Endothelial cell of umbilical vein (primary cell): ENCODE results near the gene ADGRG2. TPM values are rescaled to one million over a fixed set of nuclear protein-coding genes. Genes with fewer than 3 reads are reported as not detected.

Experiments
- BruUV-seq: library from RNA; stranded (reverse); fragments of 400-500 nt; replicated peaks from 2 replicates; lab custom pipeline; 2021; lab: Mats Ljungman, UMichigan
- CTCF ChIA-PET: fragments of 300-600, 350-600 bp; sonication (Branson Sonifier 250); formaldehyde crosslinking; loops from one replicate; lab custom pipeline; 2021; ENCODE audit warnings: antibody characterized with exemption, inconsistent platforms; lab: Charles Lee
- POLR2A ChIA-PET: fragments of 300-600, 350-600 bp; sonication (Branson Sonifier 250); formaldehyde crosslinking; loops from one replicate; lab custom pipeline; 2021; ENCODE audit warnings: antibody characterized with exemption, inconsistent platforms; lab: Charles Lee
- DNase-seq: peaks from one replicate; pipeline ENCODE4 v3.0.0-alpha.2; 2011; ENCODE audit warnings: low read depth, low spot score
- FAIRE-seq: peaks from 2 replicates; lab custom pipeline; 2011; peaks lifted over from hg19 to GRCh38; lab: Jason Lieb, UNC
- H2AFZ ChIP-seq: 2 replicates; pipeline ENCODE4 v1.6.0; 2012; ENCODE audit warnings: low read depth, low read length, control low read depth, inconsistent platforms
- H3K27ac ChIP-seq: 2 replicates; pipeline ENCODE4 v1.5.1; 2011; ENCODE audit warnings: low read depth, mild to moderate bottlenecking, control low read depth, low read length, moderate library complexity; ENCODE audit not compliant: insufficient read depth
- H3K27me3 ChIP-seq, 2 experiments: 2 replicates each; pipeline versions ENCODE4 v1.6.0 to v1.6.1; 2011; ENCODE audit warnings: low read length in 2 of 2, mixed read lengths in 1 of 2; ENCODE audit not compliant: control insufficient read depth in 2 of 2, insufficient read depth in 2 of 2
- H3K36me3 ChIP-seq, 2 experiments: 2 replicates in 1 of 2; 3 replicates in 1 of 2; pipeline ENCODE4 v1.5.1; 2011; ENCODE audit warnings: low read length in 2 of 2, mild to moderate bottlenecking in 1 of 2, moderate library complexity in 1 of 2; ENCODE audit not compliant: control insufficient read depth in 2 of 2, insufficient read depth in 2 of 2; ENCODE audit errors: extremely low read depth in 1 of 2
- H3K4me1 ChIP-seq: 3 replicates; pipeline ENCODE4 v1.5.1; 2011; ENCODE audit warnings: mild to moderate bottlenecking, low read length; ENCODE audit not compliant: control insufficient read depth, insufficient read depth; ENCODE audit errors: extremely low read depth
- H3K4me2 ChIP-seq: 2 replicates; pipeline ENCODE4 v1.6.1; 2011; ENCODE audit warnings: low read length, control low read depth, mixed read lengths; ENCODE audit not compliant: insufficient read depth
- H3K4me3 ChIP-seq, 3 experiments: fragments of 200-600 bp in 1 of 3; sonication (generic), shearing (Covaris generic) in 1 of 3; replicated peaks in 1 of 3; 2 replicates each; pipeline ENCODE4 v1.5.1; 2011 to 2016; ENCODE audit warnings: control low read depth in 3 of 3, low read length in 3 of 3, mild to moderate bottlenecking in 2 of 3, inconsistent platforms in 1 of 3, low read depth in 1 of 3, moderate library complexity in 1 of 3; ENCODE audit not compliant: insufficient read depth in 1 of 3
- H3K79me2 ChIP-seq: 2 replicates; pipeline ENCODE4 v1.6.0; 2012; ENCODE audit warnings: low read length, inconsistent platforms; ENCODE audit not compliant: control insufficient read depth, insufficient read depth
- H3K9ac ChIP-seq: replicated peaks from 2 replicates; pipeline ENCODE3; 2011; ENCODE audit warnings: low read length, control low read depth; ENCODE audit not compliant: insufficient read depth; ENCODE audit errors: extremely low read depth
- H3K9me1 ChIP-seq: replicated peaks from 3 replicates; pipeline ENCODE4 v1.6.0; 2011; ENCODE audit warnings: mild to moderate bottlenecking, low read length; ENCODE audit not compliant: control insufficient read depth, insufficient read depth; ENCODE audit errors: extremely low read depth
- H3K9me3 ChIP-seq: replicated peaks from 2 replicates; pipeline ENCODE4 v1.5.1; 2012; ENCODE audit warnings: low read length, inconsistent platforms; ENCODE audit not compliant: control insufficient read depth, insufficient read depth
- H4K20me1 ChIP-seq: replicated peaks from 2 replicates; pipeline ENCODE3; 2011; ENCODE audit warnings: mild to moderate bottlenecking, low read length; ENCODE audit not compliant: control insufficient read depth, insufficient read depth; ENCODE audit errors: extremely low read depth
- CTCF ChIP-seq, 2 donors: IDR thresholded peaks; 1 replicate in 1 of 2; 2 replicates in 1 of 2; pipeline ENCODE4 v1.5.1; 2011; ENCODE audit warnings: low read length in 2 of 2, mild to moderate bottlenecking in 2 of 2, moderate library complexity in 2 of 2, control low read depth in 1 of 2, inconsistent platforms in 1 of 2, low read depth in 1 of 2; ENCODE audit not compliant: insufficient read depth in 1 of 2; ENCODE audit errors: extremely low read depth in 1 of 2
- EZH2 ChIP-seq: IDR thresholded peaks from 2 replicates; pipeline ENCODE4 v1.6.1; 2012; ENCODE audit warnings: borderline replicate concordance, low read depth, mild to moderate bottlenecking, moderate library complexity, low read length, inconsistent platforms; ENCODE audit not compliant: severe bottlenecking
- FOS ChIP-seq: IDR thresholded peaks from 2 replicates; pipeline ENCODE4 v1.6.1; 2011; ENCODE audit warnings: mild to moderate bottlenecking, low read length, moderate library complexity, borderline replicate concordance; ENCODE audit not compliant: insufficient read depth
- JUN ChIP-seq: IDR thresholded peaks from 2 replicates; pipeline ENCODE4 v1.6.1; 2011; ENCODE audit warnings: borderline replicate concordance, low read depth; ENCODE audit not compliant: insufficient read length, insufficient read depth
- MYC ChIP-seq: IDR thresholded peaks from one replicate; pipeline ENCODE4 v1.6.1; 2011; ENCODE audit warnings: mild to moderate bottlenecking, low read depth, low read length
- dilution Hi-C: fragments of 300-500 bp; cut with MboI; formaldehyde crosslinking; loops from one replicate; pipeline ENCODE4 v1.15.0; 2019; ENCODE audit warnings: low sequenced_read_pairs; ENCODE audit not compliant: extremely low pct_ligation_motif_present
- intact Hi-C: fragments of 100-400 bp; cut with micrococcal nuclease; formaldehyde crosslinking; loops from one replicate; pipeline ENCODE4 v1.10.0; 2022
- polyA plus RNA-seq, 4 experiments: library from polyadenylated mRNA; depleted of rRNA in 3 of 4; stranded (reverse) in 3 of 4; unstranded in 1 of 4; fragments of >200 nt; gene quantifications; 2 replicates each; pipeline versions ENCODE4 v1.2.1 to v1.2.3, GENCODE V29; 2011 to 2012; ENCODE audit warnings: missing spikeins in 1 of 4
- total RNA-seq: library from RNA; stranded (reverse); gene quantifications from 2 replicates; pipeline ENCODE4 v1.2.3, GENCODE V29; 2021
- TF ChIP-seq, protein P1 (sequence below): IDR thresholded peaks from 2 replicates; pipeline ENCODE4 v1.6.1; 2011; ENCODE audit not compliant: insufficient read depth, insufficient read length

ADGRG2 gene
- total and polyA plus RNA-seq, 2 donors (not counting 3 experiments of a cell fraction or from before 2014, with no cell fraction given) = not detected

- Histone ChIP-seq H4K20me1 (no peaks in the 10 kb centered on the region), H3K79me2 (no peaks in the 10 kb centered on the region), H3K27ac (no peak overlapping the region), H3K4me1 (peaks cover 3% of the 10 kb centered on the region), H3K9me3 (no peaks in the 10 kb centered on the region), H3K27me3 (no peaks in the 10 kb centered on the region), H3K4me2 (no peak overlapping the region), H3K9ac (no peak overlapping the region), H3K4me3 (no peak overlapping the region), H2AFZ (no peak overlapping the region), H3K9me1 (no peaks in the 10 kb centered on the region), H3K36me3 (no peaks in the 10 kb centered on the region)
- dilution Hi-C loops (no loop called here), intact Hi-C loops (no loop called here)
- no TSS peak for BruUV-seq
- DNase-seq (no peak), FAIRE-seq (no peak)
- TF ChIP-seq EZH2 = no peak
- TF ChIP-seq, protein P1, sequence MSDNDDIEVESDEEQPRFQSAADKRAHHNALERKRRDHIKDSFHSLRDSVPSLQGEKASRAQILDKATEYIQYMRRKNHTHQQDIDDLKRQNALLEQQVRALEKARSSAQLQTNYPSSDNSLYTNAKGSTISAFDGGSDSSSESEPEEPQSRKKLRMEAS = no peak
- TF ChIP-seq FOS = no peak
- no peak for TF ChIP-seq JUN
- TF ChIP-seq CTCF (IDR thresholded peaks at IDR 0.05; ENCODE audit: extremely low read depth in 1 of 2, insufficient read depth in 1 of 2, low read depth in 1 of 2, low read length in 2 of 2) = no peak
- no peak for TF ChIP-seq MYC
- CTCF ChIA-PET = no interaction called here
- POLR2A ChIA-PET = no interaction called here
Observed at GRCh38 chrX:18974993-18975392, 147.3 kb downstream of the ADGRG2 start.
